SK-N-SH (cell line): Measurements from ENCODE around the gene HS1BP3. TPM values are rescaled to one million over a fixed set of nuclear protein-coding genes. Genes with fewer than 3 reads are reported as not detected.

Experiments
- CTCF ChIA-PET: fragments of 300-600, 350-600 bp; formaldehyde crosslinking; extraction: SDS; loops from one replicate; lab custom pipeline; 2021; lab: Yijun Ruan, JAX
- POLR2A ChIA-PET: fragments of 350-600 bp; sonication (Branson Sonifier 250); formaldehyde crosslinking; extraction: SDS; loops from one replicate; lab custom pipeline; 2020; ENCODE audit warnings: antibody characterized with exemption, inconsistent platforms; lab: Yijun Ruan, JAX
- DNase-seq: peaks from one replicate; pipeline ENCODE4 v3.0.0; 2012
- H2AFZ ChIP-seq: fragments of 200-600 bp; sonication (generic); 2 replicates; pipeline ENCODE4 v1.8.1; 2016; ENCODE audit warnings: antibody characterized with exemption, mild to moderate bottlenecking, low read depth
- H3F3A ChIP-seq: fragments of 200-600 bp; sonication (generic); replicated peaks from 2 replicates; pipeline ENCODE3; 2016; ENCODE audit warnings: antibody characterized with exemption, mild to moderate bottlenecking; ENCODE audit not compliant: insufficient read depth
- H3K27ac ChIP-seq, 2 experiments: fragments of 200-500 bp in 1 of 2; fragments of 200-600 bp in 1 of 2; sonication (Bioruptor generic) in 1 of 2; sonication (generic), shearing (Covaris generic) in 1 of 2; 2 replicates each; pipeline versions ENCODE4 v1.5.1 to v1.6.1; 2014 to 2016; ENCODE audit warnings: low read depth in 2 of 2, inconsistent platforms in 1 of 2, low read length in 1 of 2, mild to moderate bottlenecking in 1 of 2, mixed read lengths in 1 of 2
- H3K27me3 ChIP-seq: fragments of 200-600 bp; sonication (generic), shearing (Covaris generic); 2 replicates; pipeline ENCODE4 v1.6.1; 2016; ENCODE audit warnings: mixed run types; ENCODE audit not compliant: insufficient read depth
- H3K36me3 ChIP-seq, 2 experiments: fragments of 200-500 bp in 1 of 2; fragments of 200-600 bp in 1 of 2; sonication (Bioruptor generic) in 1 of 2; sonication (generic) in 1 of 2; replicated peaks in 1 of 2; 2 replicates each; pipeline versions ENCODE3 to v1.5.1; 2014 to 2016; ENCODE audit warnings: low read length in 1 of 2, mild to moderate bottlenecking in 1 of 2; ENCODE audit not compliant: insufficient read depth in 2 of 2, control insufficient read depth in 1 of 2
- H3K4me1 ChIP-seq, 2 experiments: fragments of 200-500 bp in 1 of 2; fragments of 200-600 bp in 1 of 2; sonication (Bioruptor generic) in 1 of 2; sonication (generic), shearing (Covaris generic) in 1 of 2; 2 replicates each; pipeline versions ENCODE4 v1.5.1 to v1.6.1; 2014 to 2016; ENCODE audit warnings: low read depth in 1 of 2, low read length in 1 of 2, mixed run types in 1 of 2; ENCODE audit not compliant: insufficient read depth in 2 of 2, control insufficient read depth in 1 of 2
- H3K4me2 ChIP-seq: fragments of 200-600 bp; sonication (generic), shearing (Covaris generic); 2 replicates; pipeline ENCODE4 v1.6.1; 2017; ENCODE audit warnings: mixed run types
- H3K4me3 ChIP-seq, 2 experiments: fragments of 200-500 bp in 1 of 2; fragments of 200-600 bp in 1 of 2; sonication (Bioruptor generic) in 1 of 2; sonication (generic), shearing (Covaris generic) in 1 of 2; 2 replicates each; pipeline versions ENCODE4 v1.5.1 to v1.8.1; 2014 to 2016; ENCODE audit warnings: low read depth in 2 of 2, inconsistent platforms in 1 of 2, low read length in 1 of 2, mild to moderate bottlenecking in 1 of 2, mixed read lengths in 1 of 2, moderate library complexity in 1 of 2
- H3K79me2 ChIP-seq: fragments of 200-600 bp; sonication (generic); 2 replicates; pipeline ENCODE4 v1.8.1; 2017; ENCODE audit warnings: mild to moderate bottlenecking; ENCODE audit not compliant: insufficient read depth
- H3K9ac ChIP-seq: fragments of 200-600 bp; sonication (generic); 2 replicates; pipeline ENCODE4 v1.6.1; 2017; ENCODE audit warnings: mixed run types
- H3K9me2 ChIP-seq: fragments of 200-600 bp; sonication (generic); 2 replicates; pipeline ENCODE4 v1.6.1; 2017; ENCODE audit warnings: mixed run types
- H3K9me3 ChIP-seq: fragments of 200-600 bp; sonication (generic); 2 replicates; pipeline ENCODE4 v1.6.1; 2017; ENCODE audit warnings: mixed run types, mild to moderate bottlenecking, moderate library complexity
- H4K20me1 ChIP-seq: fragments of 200-600 bp; sonication (generic); 2 replicates; pipeline ENCODE4 v1.6.1; 2017; ENCODE audit warnings: mild to moderate bottlenecking, mixed run types; ENCODE audit not compliant: insufficient read depth
- EZH2phosphoT487 ChIP-seq: fragments of 200-600 bp; sonication (generic); IDR thresholded peaks from 2 replicates; pipeline ENCODE4 v1.6.1; 2017; ENCODE audit warnings: low read depth, mixed run types, mild to moderate bottlenecking, antibody characterized with exemption, moderate library complexity, borderline replicate concordance
- NFIC ChIP-seq: IDR thresholded peaks from 2 replicates; pipeline ENCODE4 v1.4.0; 2012; ENCODE audit warnings: borderline replicate concordance
- NRF1 ChIP-seq: IDR thresholded peaks from 2 replicates; pipeline ENCODE4 v1.6.1; 2012; ENCODE audit warnings: low read depth, mild to moderate bottlenecking, low read length
- POLR2AphosphoS5 ChIP-seq: IDR thresholded peaks from 2 replicates; pipeline ENCODE4 v1.6.1; 2012; ENCODE audit warnings: low read depth, low read length
- REST ChIP-seq: IDR thresholded peaks from 2 replicates; pipeline ENCODE4 v1.6.1; 2012; ENCODE audit warnings: mild to moderate bottlenecking, low read depth, low read length, moderate library complexity
- SIN3A ChIP-seq: IDR thresholded peaks from 2 replicates; pipeline ENCODE4 v1.6.1; 2012; ENCODE audit warnings: low read depth, mild to moderate bottlenecking, low read length, moderate library complexity, borderline replicate concordance
- SMC3 ChIP-seq: IDR thresholded peaks from 2 replicates; pipeline ENCODE4 v1.6.1; 2012; ENCODE audit warnings: low read depth, low read length, improper control_type of control experiment
- TAF1 ChIP-seq: IDR thresholded peaks from 2 replicates; pipeline ENCODE4 v1.6.1; 2012; ENCODE audit warnings: low read depth, mild to moderate bottlenecking, low read length, moderate library complexity, borderline replicate concordance
- TCF12 ChIP-seq: IDR thresholded peaks from 2 replicates; pipeline ENCODE4 v1.4.0; 2012
- TEAD4 ChIP-seq: IDR thresholded peaks from 2 replicates; pipeline ENCODE4 v1.4.0; 2012; ENCODE audit warnings: mild to moderate bottlenecking, borderline replicate concordance; ENCODE audit not compliant: insufficient read depth
- WGBS: methylation state at CpG from one replicate; pipeline ENCODE4 v1.1.6; 2017; ENCODE audit warnings: low lambda C conversion rate; 5-methylcytosine and 5-hydroxymethylcytosine counted together
- polyA plus RNA-seq, 3 experiments: library from polyadenylated mRNA; depleted of rRNA; stranded (reverse); fragments of >200 nt; gene quantifications; 2 replicates each; pipeline ENCODE4 v1.2.3, GENCODE V29; 2012
- TF ChIP-seq, protein P1 (sequence below): IDR thresholded peaks from 2 replicates; pipeline ENCODE4 v1.4.0; 2012; ENCODE audit warnings: low read depth
- TF ChIP-seq, protein P2 (sequence below): IDR thresholded peaks from 2 replicates; pipeline ENCODE4 v1.4.0; 2012; ENCODE audit warnings: low read depth, borderline replicate concordance

The HS1BP3 gene
- polyA plus RNA-seq, 1 of the 3 experiments (the other 2 are of a cell fraction), result 20.1 TPM

GRCh38 chr2:20620696-20621365, 30.1 kb downstream of the HS1BP3 start:
- 97% methylated on average over 4 of the region's 4 CpGs for WGBS

GRCh38 chr2:20620271-20620681, 30.6 kb downstream of the HS1BP3 start:
- WGBS, result 98% methylated on average over 8 of the region's 8 CpGs
- Histone ChIP-seq H3F3A (no peaks in the 10 kb centered on the region), H3K36me3 (peaks cover 0 to 35% of the 10 kb centered on the region in 2 experiments), H3K27me3 (no peaks in the 10 kb centered on the region), H3K9me3 (no peaks in the 10 kb centered on the region), H3K27ac (no peak overlapping the region), H4K20me1 (no peaks in the 10 kb centered on the region)
- CTCF ChIA-PET, result interaction anchor here (1.1 to 5.2 kb wide), 5 partner anchors 15 to 241 kb away, joined by 3 to 27 read pairs (median 8); no protein-coding TSS in a partner anchor
- TF ChIP-seq TCF12 (no peak), TAF1 (no peak), POLR2AphosphoS5 (no peak), NFIC (no peak), EZH2phosphoT487 (no peak), SMC3 (no peak)
- TF ChIP-seq, protein P1, sequence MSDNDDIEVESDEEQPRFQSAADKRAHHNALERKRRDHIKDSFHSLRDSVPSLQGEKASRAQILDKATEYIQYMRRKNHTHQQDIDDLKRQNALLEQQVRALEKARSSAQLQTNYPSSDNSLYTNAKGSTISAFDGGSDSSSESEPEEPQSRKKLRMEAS, result no peak
- TF ChIP-seq, protein P2, sequence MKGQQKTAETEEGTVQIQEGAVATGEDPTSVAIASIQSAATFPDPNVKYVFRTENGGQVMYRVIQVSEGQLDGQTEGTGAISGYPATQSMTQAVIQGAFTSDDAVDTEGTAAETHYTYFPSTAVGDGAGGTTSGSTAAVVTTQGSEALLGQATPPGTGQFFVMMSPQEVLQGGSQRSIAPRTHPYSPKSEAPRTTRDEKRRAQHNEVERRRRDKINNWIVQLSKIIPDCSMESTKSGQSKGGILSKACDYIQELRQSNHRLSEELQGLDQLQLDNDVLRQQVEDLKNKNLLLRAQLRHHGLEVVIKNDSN, result no peak
- TF ChIP-seq, all 33 proteins: peak for 0
- POLR2A ChIA-PET, result no interaction called here
- no peak overlapping the region for H3K9ac ChIP-seq
- no peak overlapping the region for H3K4me2 ChIP-seq
- no peak overlapping the region for H3K4me3 ChIP-seq
- DNase-seq, result peak; percentile 25
- no peak overlapping the region for H2AFZ ChIP-seq
- no peaks in the 10 kb centered on the region for H3K79me2 ChIP-seq
- no peaks in the 10 kb centered on the region for H3K9me2 ChIP-seq
- peaks cover 13 to 38% of the 10 kb centered on the region in 2 experiments; a peak in 3 of 4 replicates for H3K4me1 ChIP-seq

More at GRCh38 chr2:20620696-20621365, 30.1 kb downstream of the HS1BP3 start:
- no peak for TF ChIP-seq NRF1
- TF ChIP-seq TEAD4, result no peak
- TF ChIP-seq REST, result no peak
- TF ChIP-seq SIN3A, result no peak
- Histone ChIP-seq H2AFZ (no peak overlapping the region), H3K36me3 (peaks cover 0 to 35% of the 10 kb centered on the region in 2 experiments), H3K4me2 (no peak overlapping the region), H4K20me1 (no peaks in the 10 kb centered on the region), H3K9me3 (no peaks in the 10 kb centered on the region), H3K4me3 (no peak overlapping the region), H3K79me2 (no peaks in the 10 kb centered on the region), H3F3A (no peaks in the 10 kb centered on the region), H3K9ac (no peak overlapping the region), H3K27me3 (no peaks in the 10 kb centered on the region), H3K27ac (no peak overlapping the region), H3K9me2 (no peaks in the 10 kb centered on the region), H3K4me1 (peaks cover 13 to 44% of the 10 kb centered on the region in 2 experiments; a peak in 3 of 4 replicates)
- ChIA-PET CTCF (interaction anchor here (0.6 to 5.2 kb wide), 10 partner anchors 11 to 294 kb away, joined by 3 to 27 read pairs (median 5); no protein-coding TSS in a partner anchor), POLR2A (interaction anchor here (2.7 kb wide), 1 partner anchor 174 kb away, joined by 16 read pairs; the partner anchor contains the start of gene RHOB)
- DNase-seq, result peak; percentile 44
